Astrocyte (in vitro differentiated cells and primary cell): ENCODE data around the gene CMYA5. TPM values are rescaled to one million over a fixed set of nuclear protein-coding genes. Genes with fewer than 3 reads are reported as not detected.
"Not testable (repeated sequence)": the region's sequence is repeated elsewhere in the genome, so short reads cannot be mapped to it uniquely, and the experiment has no call there.

Experiments
- DNase-seq: peaks from one replicate; pipeline ENCODE4 v3.0.0-alpha.2; 2010; ENCODE audit warnings: low read depth
- FAIRE-seq: peaks from 2 replicates; lab custom pipeline; 2011; peaks lifted over from hg19 to GRCh38; lab: Jason Lieb, UNC
- H2AFZ ChIP-seq: 2 replicates; pipeline ENCODE4 v1.6.0; 2012; ENCODE audit warnings: low read depth, low read length, inconsistent platforms
- H3K27ac ChIP-seq: 2 replicates; pipeline ENCODE4 v1.5.1; 2011; ENCODE audit warnings: low read depth, low read length, inconsistent platforms
- H3K27me3 ChIP-seq: 2 replicates; pipeline ENCODE4 v1.6.0; 2011; ENCODE audit warnings: low read length, inconsistent platforms; ENCODE audit not compliant: insufficient read depth
- H3K36me3 ChIP-seq: 2 replicates; pipeline ENCODE4 v1.5.1; 2011; ENCODE audit warnings: low read length, inconsistent platforms; ENCODE audit not compliant: insufficient read depth
- H3K4me1 ChIP-seq: 2 replicates; pipeline ENCODE4 v1.5.1; 2011; ENCODE audit warnings: low read length, inconsistent platforms; ENCODE audit not compliant: insufficient read depth
- H3K4me2 ChIP-seq: 2 replicates; pipeline ENCODE4 v1.6.0; 2012; ENCODE audit warnings: low read length, inconsistent platforms
- H3K4me3 ChIP-seq: 2 replicates; pipeline ENCODE4 v1.5.1; 2011; ENCODE audit warnings: low read depth, mild to moderate bottlenecking, low read length, inconsistent platforms; ENCODE audit not compliant: insufficient read depth
- H3K79me2 ChIP-seq: 2 replicates; pipeline ENCODE4 v1.6.0; 2012; ENCODE audit warnings: mild to moderate bottlenecking, low read length, inconsistent platforms; ENCODE audit not compliant: insufficient read depth
- H3K9ac ChIP-seq: 2 replicates; pipeline ENCODE4 v1.6.0; 2012; ENCODE audit warnings: mild to moderate bottlenecking, low read length, inconsistent platforms
- H3K9me3 ChIP-seq: 2 replicates; pipeline ENCODE4 v1.5.1; 2012; ENCODE audit warnings: low read depth, mild to moderate bottlenecking, low read length, inconsistent platforms; ENCODE audit not compliant: insufficient read depth
- H4K20me1 ChIP-seq: 2 replicates; pipeline ENCODE4 v1.6.0; 2012; ENCODE audit warnings: low read length, inconsistent platforms; ENCODE audit not compliant: insufficient read depth
- H3K27ac Mint-ChIP-seq: one replicate; pipeline ENCODE4 v1.8.0; 2021; ENCODE audit warnings: mild to moderate bottlenecking, mixed read lengths; ENCODE audit not compliant: unreplicated experiment
- H3K27me3 Mint-ChIP-seq: one replicate; pipeline ENCODE4 v1.8.0; 2021; ENCODE audit warnings: low read depth, mixed read lengths; ENCODE audit not compliant: unreplicated experiment
- H3K36me3 Mint-ChIP-seq: one replicate; pipeline ENCODE4 v1.8.0; 2021; ENCODE audit warnings: low read depth, mixed read lengths; ENCODE audit not compliant: unreplicated experiment
- H3K4me1 Mint-ChIP-seq: one replicate; pipeline ENCODE4 v1.8.0; 2021; ENCODE audit warnings: low read depth, mixed read lengths; ENCODE audit not compliant: unreplicated experiment
- H3K4me3 Mint-ChIP-seq: one replicate; pipeline ENCODE4 v1.8.0; 2021; ENCODE audit warnings: mild to moderate bottlenecking, moderate library complexity, mixed read lengths; ENCODE audit not compliant: unreplicated experiment
- H3K9me3 Mint-ChIP-seq: one replicate; pipeline ENCODE4 v1.8.0; 2021; ENCODE audit warnings: mild to moderate bottlenecking, mixed read lengths; ENCODE audit not compliant: unreplicated experiment
- EZH2 ChIP-seq: IDR thresholded peaks from 2 replicates; pipeline ENCODE4 v1.6.1; 2012; ENCODE audit warnings: mild to moderate bottlenecking, low read length, inconsistent platforms; ENCODE audit not compliant: insufficient read depth
- total RNA-seq: library from RNA; stranded (reverse); gene quantifications from 2 replicates; pipeline ENCODE4 v1.2.1, GENCODE V29; 2021
- TF ChIP-seq, protein P1 (sequence below): IDR thresholded peaks from 2 replicates; pipeline ENCODE4 v1.5.1; 2011; ENCODE audit warnings: low read depth, mild to moderate bottlenecking, inconsistent platforms, low read length, moderate library complexity; ENCODE audit not compliant: insufficient read depth

CMYA5 gene
- total RNA-seq, 1 donor from 2014 or later: 1.2 TPM

DNA sequence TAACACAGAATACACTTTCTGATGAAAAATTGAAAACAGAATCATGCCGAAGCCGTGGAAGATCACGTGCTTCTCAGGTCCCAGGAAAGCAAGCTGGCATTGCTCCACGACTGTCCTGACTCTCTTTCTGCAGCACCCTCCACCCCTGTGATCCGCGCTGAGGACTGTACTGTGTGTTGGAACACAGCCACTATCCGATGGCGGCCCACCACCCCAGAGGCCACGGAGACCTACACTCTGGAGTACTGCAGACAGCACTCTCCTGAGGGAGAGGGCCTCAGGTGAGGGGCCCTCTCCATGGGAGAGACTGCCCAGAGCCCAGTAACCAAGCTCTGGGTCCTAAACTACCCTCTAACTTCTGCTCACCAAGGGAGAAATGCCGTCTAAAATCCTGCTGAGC, 73.3 kb downstream of the CMYA5 start:
- no peak overlapping the region for H3K4me2 ChIP-seq
- H3K36me3 ChIP-seq: no peaks in the 10 kb centered on the region
- H3K27ac ChIP-seq: no peak overlapping the region
- FAIRE-seq: no peak
- H3K4me1 ChIP-seq: no peaks in the 10 kb centered on the region
- DNase-seq: no peak
- no peaks in the 10 kb centered on the region for H3K27me3 ChIP-seq
- H3K36me3 Mint-ChIP-seq: peaks cover 6% of the 10 kb centered on the region
- H3K4me3 ChIP-seq: no peak overlapping the region
- H2AFZ ChIP-seq: no peak overlapping the region
- H3K4me3 Mint-ChIP-seq: no peak overlapping the region
- H3K27ac Mint-ChIP-seq: no peak overlapping the region
- H3K9me3 Mint-ChIP-seq: peaks cover 13% of the 10 kb centered on the region
- TF ChIP-seq, protein P1, sequence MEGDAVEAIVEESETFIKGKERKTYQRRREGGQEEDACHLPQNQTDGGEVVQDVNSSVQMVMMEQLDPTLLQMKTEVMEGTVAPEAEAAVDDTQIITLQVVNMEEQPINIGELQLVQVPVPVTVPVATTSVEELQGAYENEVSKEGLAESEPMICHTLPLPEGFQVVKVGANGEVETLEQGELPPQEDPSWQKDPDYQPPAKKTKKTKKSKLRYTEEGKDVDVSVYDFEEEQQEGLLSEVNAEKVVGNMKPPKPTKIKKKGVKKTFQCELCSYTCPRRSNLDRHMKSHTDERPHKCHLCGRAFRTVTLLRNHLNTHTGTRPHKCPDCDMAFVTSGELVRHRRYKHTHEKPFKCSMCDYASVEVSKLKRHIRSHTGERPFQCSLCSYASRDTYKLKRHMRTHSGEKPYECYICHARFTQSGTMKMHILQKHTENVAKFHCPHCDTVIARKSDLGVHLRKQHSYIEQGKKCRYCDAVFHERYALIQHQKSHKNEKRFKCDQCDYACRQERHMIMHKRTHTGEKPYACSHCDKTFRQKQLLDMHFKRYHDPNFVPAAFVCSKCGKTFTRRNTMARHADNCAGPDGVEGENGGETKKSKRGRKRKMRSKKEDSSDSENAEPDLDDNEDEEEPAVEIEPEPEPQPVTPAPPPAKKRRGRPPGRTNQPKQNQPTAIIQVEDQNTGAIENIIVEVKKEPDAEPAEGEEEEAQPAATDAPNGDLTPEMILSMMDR: no peak
- no peak for TF ChIP-seq EZH2
- no peak overlapping the region for H3K9ac ChIP-seq
- peaks cover 3% of the 10 kb centered on the region for H3K4me1 Mint-ChIP-seq
- H3K79me2 ChIP-seq: no peaks in the 10 kb centered on the region
- H3K27me3 Mint-ChIP-seq: no peaks in the 10 kb centered on the region
- no peaks in the 10 kb centered on the region for H3K9me3 ChIP-seq
- no peaks in the 10 kb centered on the region for H4K20me1 ChIP-seq

DNA sequence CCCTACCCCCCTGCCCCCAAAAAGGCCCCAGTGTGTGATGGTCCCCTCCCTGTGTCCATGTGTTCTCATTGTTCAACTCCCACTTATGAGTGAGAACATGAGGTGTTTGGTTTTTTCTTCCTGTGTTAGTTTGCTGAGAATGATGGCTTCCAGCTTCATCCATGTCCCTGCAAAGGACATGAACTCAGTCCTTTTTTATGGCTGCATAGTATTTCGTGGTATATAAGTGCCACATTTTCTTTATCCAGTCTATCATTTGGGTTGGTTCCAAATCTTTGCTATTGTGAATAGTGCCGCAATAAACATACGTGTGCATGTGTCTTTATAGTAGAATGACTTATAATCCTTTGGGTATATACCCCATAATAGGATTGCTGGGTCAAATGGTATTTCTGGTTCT, 74.5 kb downstream of the CMYA5 start:
- not testable (repeated sequence) for FAIRE-seq, H3K4me1 ChIP-seq, H3K27ac Mint-ChIP-seq, H3K36me3 Mint-ChIP-seq, DNase-seq, H3K27me3 ChIP-seq, H3K4me3 ChIP-seq, H3K36me3 ChIP-seq, H3K79me2 ChIP-seq, H3K9ac ChIP-seq, H2AFZ ChIP-seq, H3K9me3 ChIP-seq, H3K4me2 ChIP-seq, H3K4me1 Mint-ChIP-seq, H3K27ac ChIP-seq, H3K27me3 Mint-ChIP-seq, H3K4me3 Mint-ChIP-seq, H4K20me1 ChIP-seq
- peaks cover 17% of the 10 kb centered on the region for H3K9me3 Mint-ChIP-seq

DNA sequence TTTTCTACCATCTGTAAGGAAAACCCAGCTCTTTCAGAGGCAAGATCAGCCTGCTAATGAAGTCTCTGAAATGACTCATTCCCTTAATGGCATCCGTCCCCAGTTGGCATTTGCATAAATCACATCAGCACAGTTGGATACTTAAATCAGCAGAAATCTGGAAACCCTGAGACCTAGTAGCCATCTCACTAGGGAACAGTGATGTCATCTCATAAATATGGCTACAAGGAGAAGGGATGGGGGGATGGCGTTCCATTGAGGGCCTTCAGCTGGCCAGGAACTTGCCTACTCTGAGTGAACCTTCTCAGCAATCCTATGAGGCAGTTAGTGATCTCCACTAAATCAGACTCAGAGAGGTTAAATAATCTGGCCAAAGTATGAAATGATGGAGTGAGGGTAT, 81.8 kb downstream of the CMYA5 start:
- Mint-ChIP-seq H3K4me1 (peaks cover 6% of the 10 kb centered on the region), H3K9me3 (peaks cover 13% of the 10 kb centered on the region), H3K4me3 (no peak overlapping the region), H3K36me3 (peaks cover 10% of the 10 kb centered on the region), H3K27me3 (no peaks in the 10 kb centered on the region), H3K27ac (no peak overlapping the region)
- Histone ChIP-seq H3K27ac (peak overlapping the region; percentile 18), H4K20me1 (no peaks in the 10 kb centered on the region), H3K4me2 (peak overlapping the region; percentile 21), H3K9me3 (no peaks in the 10 kb centered on the region), H3K27me3 (no peaks in the 10 kb centered on the region), H3K9ac (no peak overlapping the region), H2AFZ (peak overlapping the region; percentile 14), H3K36me3 (no peaks in the 10 kb centered on the region), H3K4me3 (no peak overlapping the region), H3K79me2 (no peaks in the 10 kb centered on the region), H3K4me1 (no peaks in the 10 kb centered on the region)
- FAIRE-seq: peak; percentile 75
- no peak for TF ChIP-seq EZH2
- TF ChIP-seq, protein P1: no peak
- DNase-seq: peak; percentile 86
